Transverse colon (tissue), 4 donors: Measurements from ENCODE around the gene SMARCA2.

Source experiments
- EP300 ChIP-seq: sonication (generic); formaldehyde crosslinking; IDR thresholded peaks from one replicate; pipeline ENCODE4 v1.6.1; 2017; ENCODE audit warnings: antibody characterized with exemption, low read depth
- POLR2AphosphoS5 ChIP-seq, 3 donors: sonication (generic); formaldehyde crosslinking; IDR thresholded peaks; one replicate each; pipeline ENCODE4 v1.6.1; 2016; ENCODE audit warnings: antibody characterized with exemption in 3 of 3
- TF ChIP-seq, protein P1 (sequence below), 5 experiments: fragments of 200-600 bp in 3 of 5; fragments of 450-650 bp in 2 of 5; sonication (generic) in 3 of 5; IDR thresholded peaks; 1 replicate in 2 of 5; 2 replicates in 3 of 5; pipeline ENCODE4 v1.5.1; 2016 to 2017; ENCODE audit warnings: antibody characterized with exemption in 5 of 5, inconsistent platforms in 3 of 5, mild to moderate bottlenecking in 2 of 5, moderate library complexity in 1 of 5

DNA sequence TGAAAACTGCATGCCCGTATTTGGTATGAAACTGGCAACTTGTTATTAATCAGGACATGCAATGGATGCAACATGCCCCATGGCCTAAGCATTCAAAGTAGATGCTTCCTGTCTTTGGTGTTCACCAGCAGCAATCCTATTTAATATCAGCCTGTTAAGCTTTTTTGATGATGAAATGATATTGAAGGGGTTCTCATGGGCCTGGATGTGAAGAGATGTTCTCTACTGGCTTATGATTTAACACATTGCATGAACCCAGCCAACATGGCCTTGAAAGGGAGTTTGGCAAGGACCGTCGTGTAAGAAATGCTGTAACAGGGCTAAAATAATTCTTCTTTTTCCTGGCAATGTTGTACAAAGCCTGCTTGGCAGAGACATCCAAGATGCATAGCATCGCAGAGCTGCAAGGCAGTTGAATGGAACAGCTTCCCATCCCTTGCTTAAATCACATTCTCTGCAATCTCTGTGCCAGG lies 111.2 kb downstream of the SMARCA2 start:
- TF ChIP-seq, protein P1, sequence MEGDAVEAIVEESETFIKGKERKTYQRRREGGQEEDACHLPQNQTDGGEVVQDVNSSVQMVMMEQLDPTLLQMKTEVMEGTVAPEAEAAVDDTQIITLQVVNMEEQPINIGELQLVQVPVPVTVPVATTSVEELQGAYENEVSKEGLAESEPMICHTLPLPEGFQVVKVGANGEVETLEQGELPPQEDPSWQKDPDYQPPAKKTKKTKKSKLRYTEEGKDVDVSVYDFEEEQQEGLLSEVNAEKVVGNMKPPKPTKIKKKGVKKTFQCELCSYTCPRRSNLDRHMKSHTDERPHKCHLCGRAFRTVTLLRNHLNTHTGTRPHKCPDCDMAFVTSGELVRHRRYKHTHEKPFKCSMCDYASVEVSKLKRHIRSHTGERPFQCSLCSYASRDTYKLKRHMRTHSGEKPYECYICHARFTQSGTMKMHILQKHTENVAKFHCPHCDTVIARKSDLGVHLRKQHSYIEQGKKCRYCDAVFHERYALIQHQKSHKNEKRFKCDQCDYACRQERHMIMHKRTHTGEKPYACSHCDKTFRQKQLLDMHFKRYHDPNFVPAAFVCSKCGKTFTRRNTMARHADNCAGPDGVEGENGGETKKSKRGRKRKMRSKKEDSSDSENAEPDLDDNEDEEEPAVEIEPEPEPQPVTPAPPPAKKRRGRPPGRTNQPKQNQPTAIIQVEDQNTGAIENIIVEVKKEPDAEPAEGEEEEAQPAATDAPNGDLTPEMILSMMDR (IDR thresholded peaks at IDR 0.05), result no peak
- TF ChIP-seq EP300 (peak; percentile 5), POLR2AphosphoS5 (IDR thresholded peaks at IDR 0.05) (peak; percentile 44 to 47 (median 46))
